Trophoblast cell (in vitro differentiated cells and primary cell): Measurements from ENCODE around the gene CFP.
A peak's percentile ranks its signal among the peaks of the same experiment; 100 is the strongest.

Experiments
- DNase-seq, 2 donors: peaks; one replicate each; pipeline ENCODE4 v3.0.0-alpha.2; 2016
- H2AFZ ChIP-seq: 2 replicates; pipeline ENCODE4 v1.6.1; 2013; ENCODE audit warnings: low read length, moderate library complexity, mild to moderate bottlenecking; ENCODE audit not compliant: insufficient read depth, poor library complexity
- H2AK5ac ChIP-seq: 2 replicates; pipeline ENCODE4 v1.6.1; 2013; ENCODE audit warnings: mild to moderate bottlenecking, low read length
- H2BK120ac ChIP-seq: 2 replicates; pipeline ENCODE4 v1.6.1; 2013; ENCODE audit warnings: low read length, mild to moderate bottlenecking, moderate library complexity; ENCODE audit not compliant: insufficient read depth, poor library complexity
- H2BK12ac ChIP-seq: 2 replicates; pipeline ENCODE4 v1.6.1; 2013; ENCODE audit warnings: mild to moderate bottlenecking, low read length, moderate library complexity
- H2BK5ac ChIP-seq: 2 replicates; pipeline ENCODE4 v1.6.1; 2013; ENCODE audit warnings: low read length, low read depth, moderate library complexity, mild to moderate bottlenecking; ENCODE audit not compliant: poor library complexity
- H3K14ac ChIP-seq: 2 replicates; pipeline ENCODE4 v1.6.1; 2013; ENCODE audit warnings: mild to moderate bottlenecking, low read length
- H3K18ac ChIP-seq: 2 replicates; pipeline ENCODE4 v1.6.1; 2013; ENCODE audit warnings: mild to moderate bottlenecking, low read length
- H3K23ac ChIP-seq: 2 replicates; pipeline ENCODE4 v1.6.1; 2013; ENCODE audit warnings: low read length
- H3K27ac ChIP-seq: 2 replicates; pipeline ENCODE4 v1.5.1; 2013; ENCODE audit warnings: low read depth, mild to moderate bottlenecking, inconsistent platforms, low read length, moderate library complexity
- H3K27me3 ChIP-seq: 2 replicates; pipeline ENCODE4 v1.6.1; 2013; ENCODE audit warnings: inconsistent platforms, mild to moderate bottlenecking, low read length, moderate library complexity; ENCODE audit not compliant: insufficient read depth
- H3K36me3 ChIP-seq, 2 experiments: 1 replicate in 1 of 2; 2 replicates in 1 of 2; pipeline ENCODE4 v1.6.1; 2013; ENCODE audit warnings: low read length in 2 of 2, mild to moderate bottlenecking in 2 of 2, moderate library complexity in 1 of 2; ENCODE audit not compliant: insufficient read depth in 2 of 2, control insufficient read depth in 1 of 2
- H3K4ac ChIP-seq: 2 replicates; pipeline ENCODE4 v1.6.1; 2013; ENCODE audit warnings: low read depth, mild to moderate bottlenecking, low read length, moderate library complexity
- H3K4me1 ChIP-seq, 2 experiments: 1 replicate in 1 of 2; 2 replicates in 1 of 2; pipeline ENCODE4 v1.6.1; 2013; ENCODE audit warnings: low read length in 2 of 2, mild to moderate bottlenecking in 2 of 2, moderate library complexity in 1 of 2; ENCODE audit not compliant: insufficient read depth in 2 of 2, control insufficient read depth in 1 of 2
- H3K4me2 ChIP-seq: 2 replicates; pipeline ENCODE4 v1.6.1; 2013; ENCODE audit warnings: inconsistent platforms, mild to moderate bottlenecking, low read length, moderate library complexity
- H3K4me3 ChIP-seq: 2 replicates; pipeline ENCODE4 v1.5.1; 2013; ENCODE audit warnings: mild to moderate bottlenecking, low read depth, low read length, inconsistent platforms
- H3K79me1 ChIP-seq: one replicate; pipeline ENCODE4 v1.6.1; 2013; ENCODE audit warnings: low read length
- H3K79me2 ChIP-seq: 2 replicates; pipeline ENCODE4 v1.6.1; 2013; ENCODE audit warnings: low read length, mild to moderate bottlenecking; ENCODE audit not compliant: control insufficient read depth, insufficient read depth, poor library complexity
- H3K9ac ChIP-seq: 2 replicates; pipeline ENCODE4 v1.6.1; 2013; ENCODE audit warnings: mild to moderate bottlenecking, low read length
- H3K9me3 ChIP-seq: 2 replicates; pipeline ENCODE4 v1.6.1; 2013; ENCODE audit warnings: low read depth, mild to moderate bottlenecking, control low read depth, inconsistent platforms, low read length; ENCODE audit not compliant: insufficient read depth
- H4K12ac ChIP-seq: 2 replicates; pipeline ENCODE4 v1.6.1; 2013; ENCODE audit warnings: low read depth, mild to moderate bottlenecking, low read length, moderate library complexity
- H4K8ac ChIP-seq: 2 replicates; pipeline ENCODE4 v1.6.1; 2013; ENCODE audit warnings: low read depth, mild to moderate bottlenecking, low read length, moderate library complexity
- H4K91ac ChIP-seq: one replicate; pipeline ENCODE4 v1.6.1; 2013; ENCODE audit warnings: low read depth, mild to moderate bottlenecking, low read length, moderate library complexity
- WGBS: extraction: QIAGEN DNeasy Blood & Tissue Kit; methylation state at CpG from one replicate; pipeline ENCODE4 v1.1.7; 2013; ENCODE audit warnings: missing lambda C conversion rate; ENCODE audit not compliant: insufficient read length, insufficient coverage; ENCODE audit errors: extremely low coverage; 5-methylcytosine and 5-hydroxymethylcytosine counted together

The CFP gene

GRCh38 chrX:47658684-47659420, 29.1 kb upstream of the CFP start, which contains the start of gene UXT:
Gene UXT (minus strand): TSS chrX:47659180. CDS start chrX:47658927, 253 bp downstream.
- Histone ChIP-seq H2AFZ (peak within 1 kb of the TSS; percentile 54), H3K14ac (peak within 1 kb of the TSS; percentile 95), H3K4me2 (peak within 1 kb of the TSS; percentile 54), H2AK5ac (no peak within 1 kb of the TSS), H2BK12ac (no peak within 1 kb of the TSS), H3K27me3 (no peaks in the 10 kb centered on the region), H3K4me3 (peak within 1 kb of the TSS; percentile 88), H3K9me3 (no peaks in the 10 kb centered on the region), H3K79me1 (peaks cover 4% of the 10 kb centered on the region), H3K18ac (peak within 1 kb of the TSS; percentile 76), H3K4me1 (peaks cover 0 to 3% of the 10 kb centered on the region in 2 experiments), H4K8ac (peak within 1 kb of the TSS; percentile 94), H2BK120ac (peak within 1 kb of the TSS; percentile 85), H3K4ac (no peak within 1 kb of the TSS), H3K36me3 (peaks cover 4 to 16% of the 10 kb centered on the region in 2 experiments), H3K9ac (peak within 1 kb of the TSS; percentile 93), H4K91ac (peak within 1 kb of the TSS; percentile 75), H3K27ac (peak within 1 kb of the TSS; percentile 86), H4K12ac (peak within 1 kb of the TSS; percentile 66), H3K79me2 (no peaks in the 10 kb centered on the region), H3K23ac (no peak within 1 kb of the TSS), H2BK5ac (peak within 1 kb of the TSS; percentile 36)
- DNase-seq: peak; percentile 83 to 87
- no CpG with 5 or more reads among the region's 54 CpGs for WGBS

GRCh38 chrX:47658301-47658683, 28.6 kb upstream of the CFP start:
- H3K79me2 ChIP-seq: no peaks in the 10 kb centered on the region
- H2BK120ac ChIP-seq: no peak overlapping the region
- no peaks in the 10 kb centered on the region for H3K9me3 ChIP-seq
- H3K27ac ChIP-seq: no peak overlapping the region
- H3K4me2 ChIP-seq: peak overlapping the region; percentile 49
- no peak overlapping the region for H2BK5ac ChIP-seq
- peak overlapping the region; percentile 75 for H4K91ac ChIP-seq
- no CpG with 5 or more reads among the region's 13 CpGs for WGBS
- no peaks in the 10 kb centered on the region for H3K27me3 ChIP-seq
- H3K36me3 ChIP-seq: peaks cover 4 to 16% of the 10 kb centered on the region in 2 experiments
- no peak overlapping the region for H2BK12ac ChIP-seq
- peak overlapping the region; percentile 54 for H2AFZ ChIP-seq
- peaks cover 0 to 3% of the 10 kb centered on the region in 2 experiments for H3K4me1 ChIP-seq
- no peak for DNase-seq
- H4K8ac ChIP-seq: peak overlapping the region; percentile 94
- peak overlapping the region; percentile 54 for H4K12ac ChIP-seq
- no peak overlapping the region for H3K4ac ChIP-seq
- H3K23ac ChIP-seq: no peak overlapping the region
- H3K14ac ChIP-seq: peak overlapping the region; percentile 70
- peak overlapping the region; percentile 88 for H3K4me3 ChIP-seq
- no peak overlapping the region for H2AK5ac ChIP-seq
- peaks cover 4% of the 10 kb centered on the region for H3K79me1 ChIP-seq
- H3K9ac ChIP-seq: no peak overlapping the region
- H3K18ac ChIP-seq: no peak overlapping the region

- Histone ChIP-seq H3K23ac (no peak overlapping the region), H2AFZ (no peak overlapping the region), H3K4me3 (peak overlapping the region; percentile 23), H3K36me3 (peaks cover 2 to 9% of the 10 kb centered on the region in 2 experiments), H3K4ac (no peak overlapping the region), H3K18ac (no peak overlapping the region), H3K4me1 (peaks cover 4 to 6% of the 10 kb centered on the region in 2 experiments), H3K14ac (no peak overlapping the region), H2AK5ac (no peak overlapping the region), H3K27me3 (no peaks in the 10 kb centered on the region), H3K9me3 (no peaks in the 10 kb centered on the region), H3K4me2 (peak overlapping the region; percentile 81), H4K12ac (no peak overlapping the region), H2BK5ac (no peak overlapping the region), H3K79me1 (peaks cover 6% of the 10 kb centered on the region), H2BK120ac (no peak overlapping the region), H4K8ac (no peak overlapping the region), H3K9ac (no peak overlapping the region), H3K79me2 (peaks cover 3% of the 10 kb centered on the region), H4K91ac (no peak overlapping the region), H2BK12ac (no peak overlapping the region), H3K27ac (no peak overlapping the region)
- DNase-seq: no peak
- no CpG with 5 or more reads among the region's 19 CpGs for WGBS
These were observed 21.5 kb upstream of the CFP start for GRCh38 chrX:47651043-47651905.

GRCh38 chrX:47650164-47651042, 20.7 kb upstream of the CFP start, which contains the start of gene ELK1:
Gene ELK1 (minus strand): TSS chrX:47650563. CDS start chrX:47641441, 9,122 bp downstream.
- peak within 1 kb of the TSS; percentile 88 for H4K12ac ChIP-seq
- no peaks in the 10 kb centered on the region for H3K9me3 ChIP-seq
- H3K27me3 ChIP-seq: no peaks in the 10 kb centered on the region
- WGBS: no CpG with 5 or more reads among the region's 65 CpGs
- peak within 1 kb of the TSS; percentile 89 for H3K9ac ChIP-seq
- peak within 1 kb of the TSS; percentile 59 for H3K4ac ChIP-seq
- H2BK12ac ChIP-seq: no peak within 1 kb of the TSS
- peak within 1 kb of the TSS; percentile 50 for H2BK5ac ChIP-seq
- H3K14ac ChIP-seq: peak within 1 kb of the TSS; percentile 74
- H2BK120ac ChIP-seq: peak within 1 kb of the TSS; percentile 28
- H4K91ac ChIP-seq: peak within 1 kb of the TSS; percentile 60
- no peak within 1 kb of the TSS for H3K23ac ChIP-seq
- peak within 1 kb of the TSS; percentile 81 for H3K4me2 ChIP-seq
- DNase-seq: peak; percentile 92
- peak within 1 kb of the TSS; percentile 46 for H3K18ac ChIP-seq
- peak within 1 kb of the TSS; percentile 62 for H2AFZ ChIP-seq
- peaks cover 4 to 6% of the 10 kb centered on the region in 2 experiments for H3K4me1 ChIP-seq
- H4K8ac ChIP-seq: peak within 1 kb of the TSS; percentile 66
- H3K36me3 ChIP-seq: peaks cover 0 to 2% of the 10 kb centered on the region in 2 experiments
- no peak within 1 kb of the TSS for H2AK5ac ChIP-seq
- peaks cover 3% of the 10 kb centered on the region for H3K79me2 ChIP-seq
- peak within 1 kb of the TSS; percentile 47 for H3K27ac ChIP-seq
- peak within 1 kb of the TSS; percentile 98 for H3K4me3 ChIP-seq
- peaks cover 6% of the 10 kb centered on the region for H3K79me1 ChIP-seq
